Peyer's patch (tissue), 4 donors: ENCODE measurements around the gene CAPN7.

Experiments used
- CTCF ChIP-seq, 6 experiments: fragments of 450-650 bp in 4 of 6; fragments of 200-600 bp in 2 of 6; sonication (generic) in 1 of 6; IDR thresholded peaks; one replicate each; pipeline ENCODE4 v1.5.1; 2017 to 2019; ENCODE audit warnings: antibody characterized with exemption in 6 of 6, mild to moderate bottlenecking in 3 of 6, moderate library complexity in 1 of 6
- POLR2A ChIP-seq, 2 donors: fragments of 450-650 bp; IDR thresholded peaks; one replicate each; pipeline ENCODE4 v1.5.1; 2017; ENCODE audit warnings: antibody characterized with exemption in 2 of 2, mild to moderate bottlenecking in 2 of 2, moderate library complexity in 2 of 2

GRCh38 chr3:15284121-15284889 lies 78.3 kb downstream of the CAPN7 start:
- TF ChIP-seq POLR2A (IDR thresholded peaks at IDR 0.05) (no peak), CTCF (IDR thresholded peaks at IDR 0.05) (no peak)
